ENCODE results near the gene RNGTT.

The RNGTT gene

GRCh38 chr6:88650979-88651378, 312.4 kb downstream of the RNGTT start:
- no peak for DNase-seq

DNA sequence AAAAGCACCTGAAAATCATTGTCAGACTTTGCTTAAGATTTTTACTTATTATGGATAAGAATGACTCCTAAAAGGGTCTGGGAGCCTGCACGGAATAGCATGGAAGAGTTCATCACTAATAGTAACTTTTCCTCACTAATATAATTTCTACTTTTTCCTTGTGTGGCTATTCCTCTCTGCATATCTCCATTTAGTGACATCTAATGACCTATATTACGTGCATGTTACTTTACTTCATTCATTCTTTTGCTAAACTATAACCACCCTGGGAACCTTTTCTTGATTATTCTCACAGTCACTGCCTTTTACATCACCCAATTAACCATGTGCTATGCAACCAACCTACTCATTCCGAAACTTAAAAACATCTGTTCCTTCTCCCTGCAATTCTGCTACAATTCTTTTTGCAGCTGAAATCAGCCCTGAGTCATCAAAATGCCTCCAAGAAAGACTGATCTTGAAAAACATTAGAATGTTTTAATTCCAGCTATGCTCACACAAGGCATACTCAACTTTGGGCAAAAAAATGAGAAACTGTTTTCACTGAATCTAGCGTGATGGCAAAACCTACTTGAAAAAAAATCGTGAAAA, 313.3 kb downstream of the RNGTT start:
- DNase-seq: no peak

DNA sequence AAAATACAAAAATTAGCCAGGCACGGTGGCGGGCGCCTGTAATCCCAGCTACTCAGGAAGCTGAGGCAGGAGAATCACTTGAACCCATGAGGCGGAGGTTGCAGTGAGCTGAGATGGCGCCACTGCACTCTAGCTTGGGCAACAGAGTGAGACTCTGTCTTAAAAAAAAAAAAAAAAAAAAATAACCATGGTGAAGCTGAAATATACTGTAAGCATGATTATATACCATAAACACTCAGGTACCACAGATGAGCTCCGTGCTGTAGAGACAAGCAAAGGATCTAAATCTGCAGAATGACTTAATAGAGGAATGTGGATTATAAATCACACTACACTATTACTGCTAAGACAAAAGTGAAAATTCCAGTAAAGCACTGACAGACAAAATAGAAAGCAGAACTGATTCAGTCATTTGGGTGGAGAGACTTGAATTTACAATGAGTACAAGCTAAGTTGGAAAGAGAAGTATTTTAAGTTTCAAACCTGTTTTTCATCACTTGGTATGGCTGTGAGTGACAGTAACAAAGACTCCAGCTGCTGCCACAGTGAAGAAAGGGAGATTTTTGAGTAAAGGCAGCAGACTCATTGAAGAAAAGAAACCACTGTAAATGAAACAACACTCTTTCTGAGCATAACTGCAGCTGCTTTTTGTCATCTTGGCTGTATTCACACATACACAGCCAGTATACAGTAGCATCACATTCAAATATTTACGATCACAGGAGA, 322.1 kb downstream of the RNGTT start:
- no peak for DNase-seq

GRCh38 chr6:88637761-88638545, 325.5 kb downstream of the RNGTT start:
- DNase-seq: no peak

- no peak for DNase-seq
Measured at GRCh38 chr6:88636871-88637270, 326.5 kb downstream of the RNGTT start.

- DNase-seq: no peak
Measured at GRCh38 chr6:88633782-88634181, 329.6 kb downstream of the RNGTT start.

- no peak for DNase-seq
Measured at GRCh38 chr6:88631830-88632229, 331.6 kb downstream of the RNGTT start.

GRCh38 chr6:88629838-88630494, 333.5 kb downstream of the RNGTT start:
- no peak for DNase-seq

DNA sequence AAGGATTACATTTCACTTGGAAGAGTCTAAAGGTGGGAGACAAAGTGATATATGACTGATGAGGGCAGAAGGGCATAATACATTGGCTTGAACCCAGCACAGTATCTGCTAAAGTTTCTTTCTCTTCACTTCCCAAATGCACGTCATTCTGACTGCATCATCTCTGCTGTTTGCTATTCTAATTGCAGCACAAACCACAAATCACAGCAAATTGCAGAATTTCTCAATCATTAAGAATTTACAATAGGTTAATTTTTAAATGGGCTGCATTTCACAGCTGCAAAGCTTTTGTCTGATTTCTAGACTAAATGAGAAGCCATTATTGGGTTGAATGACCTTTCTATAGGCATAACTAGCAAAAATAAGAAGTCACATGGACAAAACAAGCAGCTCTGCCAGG, 337.0 kb downstream of the RNGTT start:
- no peak for DNase-seq

DNA sequence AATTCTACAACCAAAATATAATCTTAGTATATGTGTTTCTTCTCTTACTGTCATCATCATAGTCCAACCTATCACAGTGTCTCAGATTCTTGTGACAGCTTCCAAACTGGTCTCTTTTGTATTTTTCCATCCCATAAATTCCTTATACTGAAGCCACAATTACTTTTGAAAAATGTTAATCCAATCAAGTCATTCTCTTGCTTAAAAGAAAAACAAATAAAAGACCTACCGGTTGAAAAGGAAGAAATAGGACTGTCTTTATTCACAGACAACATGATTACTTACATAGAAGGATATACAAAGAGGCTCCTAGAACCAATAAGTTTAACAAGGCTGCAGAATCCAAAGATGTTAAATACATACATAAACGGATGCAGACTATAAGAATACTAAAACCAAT, 339.9 kb downstream of the RNGTT start:
- DNase-seq: no peak

DNA sequence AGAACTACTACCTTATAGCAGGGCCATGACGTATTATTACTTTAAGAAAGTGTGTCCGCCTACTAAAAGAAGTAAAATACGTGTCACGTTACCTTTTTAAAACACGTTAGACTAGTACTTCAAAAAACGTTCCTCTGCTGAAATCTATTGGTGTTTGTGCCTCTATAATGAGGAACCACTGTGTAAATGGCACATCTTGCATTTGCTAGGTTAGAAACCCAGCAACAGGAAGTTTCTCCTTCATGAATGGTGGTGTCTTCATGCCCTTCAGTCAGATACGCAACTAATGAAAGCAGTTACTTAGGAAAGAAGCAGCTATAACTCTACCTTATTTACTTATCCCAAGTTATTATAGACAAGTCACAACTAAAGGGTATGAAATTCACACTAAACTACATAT, 343.5 kb downstream of the RNGTT start:
- DNase-seq: no peak

DNA sequence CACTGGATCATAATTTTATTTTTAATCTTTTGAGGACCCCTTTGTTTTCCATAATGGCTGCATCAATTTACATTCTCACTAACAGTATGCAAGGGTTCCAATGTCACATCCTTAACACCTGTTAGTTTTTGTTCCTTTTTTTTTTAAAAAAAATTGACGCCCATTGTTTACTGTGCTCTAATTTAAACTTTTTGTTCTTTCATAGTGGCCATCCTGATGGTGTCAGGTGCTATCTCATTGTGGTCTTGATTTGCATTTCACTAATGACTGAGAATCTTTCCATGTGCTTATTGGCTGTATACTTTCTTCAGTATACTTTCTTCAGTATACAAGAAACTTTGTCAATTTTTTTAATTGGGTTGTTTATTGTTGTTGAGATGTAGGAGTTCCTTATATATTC, 347.0 kb downstream of the RNGTT start:
- DNase-seq: no peak

GRCh38 chr6:88614316-88614877, 349.0 kb downstream of the RNGTT start:
- DNase-seq: no peak

DNA sequence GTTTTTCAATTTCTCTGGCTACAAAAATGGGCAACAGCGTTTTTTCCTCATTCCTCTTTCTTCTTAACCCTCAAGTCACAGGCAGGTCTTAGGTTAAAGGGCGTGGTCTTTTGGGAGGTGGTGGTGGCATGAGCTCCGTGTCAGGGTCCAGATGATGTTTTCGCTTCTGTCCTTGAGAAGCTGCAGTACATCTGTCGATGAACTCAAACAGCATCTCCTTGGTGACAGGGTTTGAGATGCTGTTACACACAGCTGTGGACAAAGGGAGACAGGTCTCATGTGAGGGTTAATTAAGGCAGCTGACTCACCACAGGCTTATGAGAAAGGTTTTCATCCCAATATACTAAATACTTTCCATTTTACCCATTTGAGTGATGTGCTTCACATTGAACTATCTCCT, 350.8 kb downstream of the RNGTT start:
- no peak for DNase-seq

- no peak for DNase-seq
Measured at GRCh38 chr6:88611721-88612120, 351.7 kb downstream of the RNGTT start.

DNA sequence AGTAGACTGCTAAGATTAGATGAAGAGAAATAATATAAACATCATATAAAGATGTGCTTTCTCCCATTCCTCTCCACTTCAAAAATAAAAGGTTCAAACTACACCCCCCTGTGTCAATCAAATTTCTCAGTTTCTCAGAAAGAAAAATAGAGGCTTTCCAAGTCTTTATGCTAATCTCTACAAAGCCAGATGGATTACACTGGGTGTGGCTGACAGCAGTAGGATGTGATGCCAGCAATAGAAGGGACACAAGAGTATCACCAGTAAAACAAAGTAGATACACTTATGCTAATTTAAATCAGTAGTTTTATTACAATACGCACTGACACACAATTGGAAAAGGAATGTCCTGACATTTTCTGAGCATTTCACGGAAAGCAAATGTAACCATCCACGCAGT, 353.4 kb downstream of the RNGTT start:
- DNase-seq: no peak

DNA sequence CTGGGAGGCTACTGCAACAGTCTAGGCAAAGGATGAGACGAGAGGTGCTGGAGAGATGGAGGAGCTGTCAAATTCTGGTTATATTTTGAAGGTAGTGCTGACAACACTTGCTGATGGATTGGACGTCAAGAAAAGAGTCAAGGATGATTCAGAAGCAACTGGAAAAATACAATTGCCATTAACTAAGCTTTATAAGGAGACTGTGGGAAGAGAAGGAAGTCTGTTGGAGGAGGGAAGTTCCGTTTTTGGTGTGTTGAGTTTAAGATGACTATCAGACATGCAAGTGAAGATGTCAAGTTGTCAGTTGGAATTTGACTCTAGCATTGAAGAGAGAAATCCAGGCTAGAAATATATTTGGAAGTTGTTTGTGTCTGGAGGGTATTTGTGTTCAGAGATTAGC, 358.1 kb downstream of the RNGTT start:
- DNase-seq: no peak

DNA sequence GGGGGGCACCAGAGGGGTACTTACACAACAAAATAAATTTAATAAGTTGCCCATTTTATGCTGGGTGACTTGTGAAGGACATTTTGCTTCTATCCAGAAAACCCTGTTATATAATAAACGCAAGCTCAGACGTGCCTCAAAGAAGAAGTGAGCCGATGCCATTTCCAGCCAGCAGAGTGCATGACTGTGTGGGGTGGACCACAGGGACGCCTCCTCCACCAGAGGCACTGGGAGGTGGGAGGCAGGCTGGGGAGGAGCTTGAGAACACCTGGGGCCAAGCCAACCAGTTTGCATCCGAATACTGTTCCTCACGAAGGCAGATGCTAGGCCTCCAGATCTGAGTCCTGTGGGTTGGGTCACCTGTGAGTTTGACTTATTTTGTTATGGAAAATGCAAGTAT, 363.8 kb downstream of the RNGTT start:
- DNase-seq: no peak

DNA sequence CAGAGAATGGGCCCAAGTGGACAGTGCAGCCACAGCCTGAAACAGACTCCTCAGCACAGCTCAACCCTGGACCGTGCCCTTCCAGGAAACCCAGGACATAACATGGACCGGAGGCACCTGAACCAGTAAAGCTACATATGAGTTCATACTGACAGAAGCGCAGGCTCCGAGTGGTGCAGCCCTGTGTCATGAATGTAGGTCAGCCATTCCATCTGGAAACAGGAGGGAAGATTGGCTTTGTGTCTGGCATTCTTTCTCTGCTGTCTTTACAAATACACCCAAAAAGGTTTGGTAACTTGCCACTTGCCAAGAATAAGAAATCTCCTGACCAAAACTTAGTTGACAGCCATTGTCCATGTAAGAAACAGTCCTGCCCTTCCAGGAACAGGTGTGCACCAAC, 366.6 kb downstream of the RNGTT start:
- no peak for DNase-seq

- no peak for DNase-seq
Measured at GRCh38 chr6:88588938-88589337, 374.5 kb downstream of the RNGTT start.

- DNase-seq: no peak
Measured at GRCh38 chr6:88587150-88587520, 376.3 kb downstream of the RNGTT start.

DNA sequence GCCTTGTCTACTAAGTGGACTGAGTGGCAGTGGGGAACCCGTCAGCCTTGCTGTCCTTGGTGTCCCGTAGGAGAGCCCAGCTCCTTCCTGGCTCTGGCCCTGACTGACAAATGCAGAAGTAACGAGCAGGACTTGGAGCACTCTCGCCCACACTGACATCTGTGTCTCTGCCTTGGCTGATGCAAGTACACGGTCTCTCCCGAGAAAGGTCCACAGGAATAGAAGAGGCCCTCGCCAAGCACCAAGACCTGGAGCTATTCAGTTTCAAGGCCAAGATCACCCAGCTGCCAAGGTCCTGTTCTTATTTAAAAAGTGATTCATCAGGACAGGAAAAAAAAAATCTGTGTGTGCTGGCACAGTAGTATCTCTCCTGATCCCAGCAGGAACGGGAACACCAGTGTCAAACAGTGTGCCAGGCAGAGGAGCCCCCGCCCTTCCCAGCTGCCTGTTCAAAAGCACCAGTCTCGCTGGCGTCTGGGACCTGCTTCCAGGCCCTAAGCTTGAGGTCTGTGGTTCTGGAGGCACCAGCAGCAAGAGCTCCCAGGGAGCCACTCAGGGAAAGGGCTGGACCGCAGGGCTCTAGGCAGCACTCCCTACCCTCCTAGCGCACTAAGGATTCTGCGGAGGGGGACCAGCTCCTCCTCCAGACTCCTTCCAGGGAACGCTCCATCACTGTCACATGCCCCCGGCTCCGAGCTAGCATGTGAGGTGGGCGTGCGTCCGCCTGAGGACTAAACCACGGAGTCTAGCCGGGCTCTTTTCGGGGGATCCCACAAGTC, 376.9 kb downstream of the RNGTT start:
- no peak for DNase-seq

DNA sequence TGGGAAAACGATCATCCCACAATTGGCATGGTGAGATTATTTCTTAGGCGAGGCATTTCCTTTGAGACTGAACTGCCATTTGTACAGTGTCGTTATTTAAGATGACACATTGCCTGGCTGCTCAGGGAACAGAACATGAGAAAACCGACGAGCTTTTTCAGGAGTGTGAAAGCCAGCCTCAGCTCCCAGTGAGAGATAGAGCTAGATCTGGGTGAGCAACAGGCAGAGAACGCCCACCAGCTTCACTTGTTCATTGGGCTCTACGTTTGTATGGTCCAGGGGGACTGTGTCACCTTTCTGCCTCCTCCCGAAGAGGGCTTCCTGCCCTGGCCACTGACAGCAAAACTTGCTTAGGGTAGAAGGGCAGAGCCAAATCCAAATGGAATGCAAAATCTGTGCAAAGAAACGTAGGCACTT, 378.1 kb downstream of the RNGTT start:
- DNase-seq: no peak
